ENCODE measurements around the gene FCMR.

The FCMR gene

GRCh38 chr1:206923009-206923960 is 1.5 kb upstream of the FCMR start:
- H3K4me3 ChIP-seq (ENCODE audit: low read length): peak overlapping the region; percentile 85; the same call in 1 of the 2 replicates
- TF ChIP-seq ZNF274 (IDR thresholded peaks at IDR 0.05; ENCODE audit: low read depth, low read length): no peak

DNA sequence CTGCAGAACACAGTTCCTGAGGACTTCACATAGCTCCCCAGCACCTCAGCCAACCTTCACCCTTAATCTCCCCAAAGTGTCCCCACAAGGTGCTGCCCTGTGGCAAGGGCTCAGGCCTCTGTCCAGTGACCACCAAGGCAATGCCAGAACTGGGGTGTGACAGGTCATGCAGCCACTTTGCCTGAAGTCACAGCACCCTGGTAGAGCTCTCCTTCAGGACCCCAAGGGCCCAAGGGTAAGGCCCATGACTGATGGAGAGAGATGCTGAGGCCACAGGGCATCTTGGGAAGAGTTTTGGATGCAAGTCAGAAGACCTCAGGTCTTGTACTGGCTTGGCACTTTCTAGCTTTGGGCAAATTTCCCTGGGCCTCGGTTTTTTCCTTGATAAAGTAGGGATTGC is 783 bp upstream of the FCMR start:
- TF ChIP-seq ZNF274 (IDR thresholded peaks at IDR 0.05; ENCODE audit: low read depth, low read length): no peak
- H3K4me3 ChIP-seq (ENCODE audit: low read length): peak overlapping the region; percentile 85; the same call in 1 of the 2 replicates

GRCh38 chr1:206918076-206918475 is 3.7 kb downstream of the FCMR start:
- TF ChIP-seq ZNF274 (IDR thresholded peaks at IDR 0.05; ENCODE audit: low read depth, low read length): no peak
- peak overlapping the region; percentile 36; the same call in 1 of the 2 replicates for H3K4me3 ChIP-seq (ENCODE audit: low read length)

DNA sequence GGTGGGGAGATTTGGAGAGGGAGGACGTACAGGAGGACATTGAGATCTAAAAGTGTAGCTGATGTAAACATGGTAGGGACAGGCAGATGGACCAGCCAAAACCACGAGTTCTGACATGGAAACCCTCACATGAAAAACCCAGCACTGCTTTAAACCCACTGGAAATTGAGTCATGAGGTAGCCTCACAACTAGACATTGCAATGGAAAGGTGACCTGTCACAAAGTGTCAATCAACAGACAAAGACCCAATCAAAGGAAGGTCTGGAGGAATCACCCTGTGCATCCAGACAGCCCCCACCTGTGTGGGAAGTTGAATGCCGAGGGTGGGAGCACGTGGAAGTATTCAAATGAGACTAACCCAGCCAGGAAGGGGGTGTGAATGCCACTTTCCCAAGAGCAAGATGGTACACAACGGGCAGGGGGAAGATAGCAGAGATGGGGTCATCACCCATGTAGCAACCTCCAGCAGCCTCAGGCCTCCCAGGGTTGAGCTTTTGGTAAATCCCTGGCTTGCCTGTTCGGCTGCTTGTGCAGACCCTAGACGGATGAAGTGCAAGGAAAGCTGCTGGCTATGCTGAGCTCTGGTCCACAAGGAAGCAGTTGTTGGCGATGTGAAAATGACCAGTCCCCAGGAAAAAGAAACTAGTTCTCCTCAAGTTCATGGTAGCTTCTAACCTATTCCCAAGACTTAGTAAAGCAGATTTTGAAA is 5.6 kb downstream of the FCMR start:
- TF ChIP-seq ZNF274 (IDR thresholded peaks at IDR 0.05; ENCODE audit: low read depth, low read length): no peak
- H3K4me3 ChIP-seq (ENCODE audit: low read length): no peak overlapping the region

GRCh38 chr1:206915030-206915735 is 6.6 kb downstream of the FCMR start:
- H3K4me3 ChIP-seq (ENCODE audit: low read length): no peak overlapping the region
- no peak for TF ChIP-seq ZNF274 (IDR thresholded peaks at IDR 0.05; ENCODE audit: low read depth, low read length)

- no peak for TF ChIP-seq ZNF274 (IDR thresholded peaks at IDR 0.05; ENCODE audit: low read depth, low read length)
- no peak overlapping the region for H3K4me3 ChIP-seq (ENCODE audit: low read length)
Observed at GRCh38 chr1:206913766-206914537, 7.8 kb downstream of the FCMR start.

DNA sequence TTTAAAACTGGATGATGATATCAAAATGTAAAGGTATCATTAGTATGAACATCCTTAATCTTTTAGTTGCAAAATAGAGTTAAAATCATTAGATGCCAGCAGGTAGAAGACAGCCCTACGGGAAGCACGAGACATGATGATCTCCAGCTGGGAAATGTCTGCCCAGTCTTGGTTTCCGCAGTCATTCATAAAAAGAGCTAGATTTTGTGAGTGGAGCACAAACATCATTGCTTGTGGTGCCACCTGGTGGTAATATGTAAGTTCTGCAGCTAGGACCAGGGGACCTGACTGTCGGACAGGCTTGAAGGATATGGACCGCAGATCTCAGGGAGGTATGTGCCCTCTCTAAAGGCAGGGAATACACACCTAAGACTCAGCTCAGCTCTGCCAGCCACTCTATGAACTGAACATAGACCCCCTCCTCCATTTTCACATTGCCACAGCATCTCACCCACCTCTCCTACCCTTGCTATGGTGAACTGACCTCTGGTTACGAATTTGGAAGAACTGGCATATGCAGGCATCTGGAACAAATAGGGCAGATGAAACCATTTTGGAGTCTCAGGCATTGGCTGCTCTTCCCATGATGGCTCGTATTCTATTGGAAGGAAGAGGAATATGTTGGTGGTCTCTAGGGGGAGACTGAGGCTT is 9.2 kb downstream of the FCMR start:
- H3K4me3 ChIP-seq (ENCODE audit: low read length): no peak overlapping the region
- no peak for TF ChIP-seq ZNF274 (IDR thresholded peaks at IDR 0.05; ENCODE audit: low read depth, low read length)

DNA sequence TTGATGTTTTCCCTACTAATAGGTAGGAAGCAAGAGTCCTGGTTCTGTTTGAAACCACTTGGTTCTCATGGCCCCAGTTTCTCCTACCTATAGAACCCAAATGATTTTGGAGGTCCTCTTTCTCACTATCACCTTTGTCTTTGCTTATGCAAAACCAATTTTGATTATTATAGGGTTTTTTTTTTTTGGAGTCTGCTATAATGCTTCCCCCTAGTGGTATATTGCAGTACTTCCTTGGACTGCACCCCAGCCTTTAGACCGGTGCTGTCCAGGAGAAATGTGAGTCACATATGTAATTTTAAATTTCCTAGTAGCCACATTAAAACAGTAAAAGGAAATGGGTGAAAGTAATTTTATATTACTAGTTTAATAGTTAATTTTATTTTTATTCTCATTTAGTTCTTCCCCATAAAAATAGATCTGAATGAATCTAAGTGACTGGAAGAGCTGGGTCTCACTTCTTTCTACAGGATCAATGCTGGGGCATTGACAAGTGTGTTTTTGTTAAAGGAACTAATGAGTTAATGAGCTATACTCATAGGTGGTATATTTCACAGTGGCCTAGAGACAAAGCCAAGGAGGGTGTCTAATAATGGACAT is 10.6 kb downstream of the FCMR start:
- TF ChIP-seq ZNF274 (IDR thresholded peaks at IDR 0.05; ENCODE audit: low read depth, low read length): no peak
- H3K4me3 ChIP-seq (ENCODE audit: low read length): no peak overlapping the region

- no peak for TF ChIP-seq ZNF274 (IDR thresholded peaks at IDR 0.05; ENCODE audit: low read depth, low read length)
- peak overlapping the region; percentile 3; the same call in 1 of the 2 replicates for H3K4me3 ChIP-seq (ENCODE audit: low read length)
Observed at GRCh38 chr1:206909883-206910318, 11.8 kb downstream of the FCMR start.

- H3K4me3 ChIP-seq (ENCODE audit: low read length): peak overlapping the region; percentile 3; the same call in 1 of the 2 replicates
- TF ChIP-seq ZNF274 (IDR thresholded peaks at IDR 0.05; ENCODE audit: low read depth, low read length): no peak
Observed at GRCh38 chr1:206909161-206909882, 12.4 kb downstream of the FCMR start.

DNA sequence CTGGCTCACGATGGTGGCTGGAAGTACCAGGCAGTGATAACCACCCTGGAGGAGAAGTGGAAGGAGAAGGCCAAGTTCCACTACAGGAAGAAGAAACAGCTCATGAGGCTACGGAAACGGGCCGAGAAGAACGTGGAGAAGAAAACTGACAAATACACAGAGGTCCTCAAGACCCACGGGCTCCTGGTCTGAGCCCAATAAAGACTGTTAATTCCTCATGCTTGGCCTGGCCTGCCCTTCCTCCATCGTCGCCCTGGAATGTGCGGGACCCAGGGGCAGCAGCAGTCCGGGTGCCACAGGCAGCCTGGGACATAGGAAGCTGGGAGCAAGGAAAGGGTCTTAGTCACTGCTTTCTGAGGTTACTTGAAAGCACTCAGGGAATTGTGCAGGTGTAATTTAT is 13.7 kb downstream of the FCMR start:
- no peak overlapping the region for H3K4me3 ChIP-seq (ENCODE audit: low read length)
- TF ChIP-seq ZNF274 (IDR thresholded peaks at IDR 0.05; ENCODE audit: low read depth, low read length): no peak
